Left lung (tissue), 10 donors: ENCODE results near the gene SWI5. TPM values are rescaled to one million over a fixed set of nuclear protein-coding genes. Genes with fewer than 3 reads are reported as not detected.

Experiments used
- ATAC-seq: fragments of 200-7000 bp; cut with Tn5 transposase; one replicate; pipeline ENCODE4 v1.9.1; 2020; ENCODE audit warnings: moderate library complexity
- DNase-seq, 4 donors: peaks; one replicate each; pipeline ENCODE4 v3.0.0-alpha.2; 2013 to 2020
- H3K27ac ChIP-seq, 2 donors: fragments of 200-600 bp; sonication (generic) in 1 of 2; one replicate each; pipeline versions ENCODE4 v1.5.0 to v1.8.0; 2020 to 2021
- H3K27me3 ChIP-seq, 2 donors: fragments of 200-600 bp; sonication (generic) in 1 of 2; one replicate each; pipeline versions ENCODE4 v1.5.0 to v1.8.0; 2020 to 2021
- H3K36me3 ChIP-seq, 2 donors: fragments of 200-600 bp; sonication (generic) in 1 of 2; one replicate each; pipeline versions ENCODE4 v1.5.0 to v1.8.0; 2020 to 2021
- H3K4me1 ChIP-seq, 2 donors: fragments of 200-600 bp; one replicate each; pipeline ENCODE4 v1.8.0; 2021
- H3K4me3 ChIP-seq, 2 donors: fragments of 200-600 bp; sonication (generic) in 1 of 2; one replicate each; pipeline versions ENCODE4 v1.5.0 to v1.8.0; 2020 to 2021; ENCODE audit warnings: mild to moderate bottlenecking in 1 of 2
- H3K9me3 ChIP-seq, 2 donors: fragments of 200-600 bp; sonication (generic) in 1 of 2; one replicate each; pipeline versions ENCODE4 v1.5.0 to v1.8.0; 2020 to 2021
- intact Hi-C, 2 donors: fragments of 100-400 bp; cut with DNase I; formaldehyde crosslinking; loops; one replicate each; pipeline versions ENCODE4 v1.11.2 to v1.14.2; 2022
- polyA plus RNA-seq, 6 donors: library from polyadenylated mRNA; unstranded; fragments of 120-200 nt; gene quantifications; one replicate each; pipeline ENCODE4 v1.2.1, GENCODE V29; 2013; ENCODE audit not compliant: insufficient read length in 6 of 6
- total RNA-seq, 2 donors: library from RNA; stranded (reverse); fragmentation: NEBNext Ultra II Directional; extraction: Animal tissue kit (Norgen Biotek cat#: 25700); gene quantifications; one replicate each; pipeline ENCODE4 v1.2.1, GENCODE V29; 2021
- TF ChIP-seq, protein P1 (sequence below), 2 donors: fragments of 200-600 bp; sonication (generic) in 1 of 2; IDR thresholded peaks; one replicate each; pipeline versions ENCODE4 v1.5.0 to v1.8.0; 2021; ENCODE audit warnings: antibody characterized with exemption in 2 of 2
- donor health status: DM: no; HTN: yes; CAD: no.
- donor health status: DM: no; HTN: no; CAD: no.

Gene SWI5
- total and polyA plus RNA-seq, 8 donors = 16.2 to 36.9 (median 31.7) TPM

DNA sequence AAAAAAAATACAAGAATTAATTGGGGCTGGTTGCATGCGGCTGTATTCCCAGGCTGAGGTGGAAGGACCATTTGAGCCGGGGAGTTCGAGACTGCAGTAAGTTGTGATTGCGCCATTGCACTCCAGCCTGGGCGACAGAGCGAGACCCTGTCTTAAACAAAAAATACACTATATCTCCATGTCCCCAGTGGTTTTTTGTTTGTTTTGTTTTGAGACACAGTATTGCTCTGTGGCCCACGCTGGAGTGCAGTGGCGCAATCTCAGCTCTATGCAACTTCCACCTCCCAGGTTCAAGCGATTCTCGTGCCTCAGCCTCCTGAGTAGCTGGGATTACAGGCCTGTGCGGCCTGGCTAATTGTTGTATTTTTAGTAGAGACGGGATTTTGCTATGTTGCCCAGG lies 47.7 kb downstream of the SWI5 start:
- no peaks in the 10 kb centered on the region for H3K9me3 ChIP-seq
- peaks cover 0 to 52% of the 10 kb centered on the region in 2 donors for H3K36me3 ChIP-seq
- peak overlapping the region; percentile 98 to 100 for H3K4me3 ChIP-seq
- no peak for ATAC-seq
- TF ChIP-seq, protein P1, sequence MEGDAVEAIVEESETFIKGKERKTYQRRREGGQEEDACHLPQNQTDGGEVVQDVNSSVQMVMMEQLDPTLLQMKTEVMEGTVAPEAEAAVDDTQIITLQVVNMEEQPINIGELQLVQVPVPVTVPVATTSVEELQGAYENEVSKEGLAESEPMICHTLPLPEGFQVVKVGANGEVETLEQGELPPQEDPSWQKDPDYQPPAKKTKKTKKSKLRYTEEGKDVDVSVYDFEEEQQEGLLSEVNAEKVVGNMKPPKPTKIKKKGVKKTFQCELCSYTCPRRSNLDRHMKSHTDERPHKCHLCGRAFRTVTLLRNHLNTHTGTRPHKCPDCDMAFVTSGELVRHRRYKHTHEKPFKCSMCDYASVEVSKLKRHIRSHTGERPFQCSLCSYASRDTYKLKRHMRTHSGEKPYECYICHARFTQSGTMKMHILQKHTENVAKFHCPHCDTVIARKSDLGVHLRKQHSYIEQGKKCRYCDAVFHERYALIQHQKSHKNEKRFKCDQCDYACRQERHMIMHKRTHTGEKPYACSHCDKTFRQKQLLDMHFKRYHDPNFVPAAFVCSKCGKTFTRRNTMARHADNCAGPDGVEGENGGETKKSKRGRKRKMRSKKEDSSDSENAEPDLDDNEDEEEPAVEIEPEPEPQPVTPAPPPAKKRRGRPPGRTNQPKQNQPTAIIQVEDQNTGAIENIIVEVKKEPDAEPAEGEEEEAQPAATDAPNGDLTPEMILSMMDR (IDR thresholded peaks at IDR 0.05) = no peak
- no peak overlapping the region for H3K27ac ChIP-seq
- intact Hi-C loops = no loop called here
- H3K4me1 ChIP-seq = peaks cover 18 to 30% of the 10 kb centered on the region in 2 donors
- DNase-seq = no peak
- no peaks in the 10 kb centered on the region for H3K27me3 ChIP-seq

- ATAC-seq (no peak), DNase-seq (no peak)
- TF ChIP-seq, protein P1 (IDR thresholded peaks at IDR 0.05) = no peak
- no peak overlapping the region for H3K27ac ChIP-seq
- intact Hi-C loops = no loop called here
- H3K9me3 ChIP-seq = no peaks in the 10 kb centered on the region
- peaks cover 0 to 48% of the 10 kb centered on the region in 2 donors for H3K36me3 ChIP-seq
- no peaks in the 10 kb centered on the region for H3K27me3 ChIP-seq
- peaks cover 18 to 30% of the 10 kb centered on the region in 2 donors for H3K4me1 ChIP-seq
- H3K4me3 ChIP-seq = no peak overlapping the region
Observed at GRCh38 chr9:128324401-128324800, 48.3 kb downstream of the SWI5 start.

DNA sequence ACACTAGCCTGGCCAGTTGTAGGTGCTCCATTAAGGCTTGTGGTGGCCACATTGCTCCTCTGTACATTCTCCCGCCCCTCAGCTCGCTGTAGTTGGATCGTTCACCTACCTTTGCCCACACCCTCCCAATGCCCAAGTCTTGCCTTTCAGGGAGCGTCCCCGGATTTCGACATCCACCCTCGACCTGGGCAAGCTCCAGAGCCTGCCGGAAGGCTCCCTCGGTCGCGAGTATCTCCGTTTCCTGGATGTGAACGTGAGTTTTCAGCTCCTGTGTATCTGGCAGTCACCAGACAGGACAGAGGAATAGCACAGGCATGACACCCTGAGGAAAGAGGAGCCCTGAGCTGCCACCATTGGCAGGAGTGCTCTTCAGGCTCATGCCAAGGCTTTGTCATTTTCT lies 49.6 kb downstream of the SWI5 start:
- TF ChIP-seq, protein P1 (IDR thresholded peaks at IDR 0.05) = no peak
- ATAC-seq (no peak), DNase-seq (no peak)
- intact Hi-C loops = no loop called here
- no peak overlapping the region for H3K27ac ChIP-seq
- H3K4me3 ChIP-seq = no peak overlapping the region
- peaks cover 0 to 44% of the 10 kb centered on the region in 2 donors for H3K36me3 ChIP-seq
- no peaks in the 10 kb centered on the region for H3K27me3 ChIP-seq
- no peaks in the 10 kb centered on the region for H3K9me3 ChIP-seq
- H3K4me1 ChIP-seq = peaks cover 18 to 30% of the 10 kb centered on the region in 2 donors

DNA sequence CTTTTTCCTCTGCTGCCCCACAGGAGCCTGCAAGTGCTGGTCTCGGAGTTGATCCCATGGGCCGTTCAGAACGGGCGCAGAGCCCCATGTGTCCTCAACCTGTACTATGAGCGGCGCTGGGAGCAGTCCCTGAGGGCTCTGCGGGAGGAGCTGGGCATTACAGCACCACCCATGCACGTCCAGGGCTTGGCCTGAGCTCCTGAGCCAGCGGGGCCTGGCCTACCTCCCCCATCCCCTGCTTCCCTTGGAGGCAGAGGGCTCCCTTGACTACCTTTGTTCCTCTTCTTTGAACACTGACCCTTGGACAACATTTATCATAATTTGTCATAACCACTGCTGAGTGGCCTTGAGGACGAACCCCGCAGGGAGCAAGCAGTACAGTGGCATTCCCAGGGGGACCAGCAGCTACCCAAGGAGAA lies 57.4 kb downstream of the SWI5 start:
- ATAC-seq = no peak
- intact Hi-C loops = no loop called here
- TF ChIP-seq, protein P1 (IDR thresholded peaks at IDR 0.05) = no peak

DNA sequence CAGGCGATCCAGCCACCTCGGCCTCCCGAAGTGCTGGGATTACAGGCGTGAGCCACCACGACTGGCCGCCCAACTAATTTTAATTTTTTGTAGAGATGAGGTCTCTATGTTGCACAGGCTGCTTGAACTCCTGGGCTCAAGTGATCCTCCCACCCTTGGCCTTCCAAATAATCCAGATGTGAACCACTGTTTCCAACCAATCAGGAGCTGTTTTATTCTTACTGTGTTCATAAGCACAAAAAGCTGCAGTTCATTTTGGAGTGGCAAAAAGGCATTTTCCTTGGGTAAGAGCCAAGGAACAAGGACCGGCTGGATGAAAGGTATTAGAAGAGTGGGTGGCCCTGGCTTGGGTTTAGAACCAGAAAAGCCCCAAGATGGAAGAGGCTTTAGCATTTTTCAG lies 59.1 kb downstream of the SWI5 start:
- Histone ChIP-seq H3K4me3 (no peak overlapping the region), H3K9me3 (no peaks in the 10 kb centered on the region), H3K36me3 (peaks cover 0 to 30% of the 10 kb centered on the region in 2 donors), H3K27ac (no peak overlapping the region), H3K27me3 (no peaks in the 10 kb centered on the region), H3K4me1 (peaks cover 0 to 8% of the 10 kb centered on the region in 2 donors)
- intact Hi-C loops = no loop called here
- ATAC-seq (no peak), DNase-seq (peak in 1 of 4 donors; percentile 47)
- TF ChIP-seq, protein P1 (IDR thresholded peaks at IDR 0.05) = no peak

More for the DNA sequence above, 57.4 kb downstream of the SWI5 start:
- H3K9me3 ChIP-seq = no peaks in the 10 kb centered on the region
- no peak overlapping the region for H3K27ac ChIP-seq
- no peaks in the 10 kb centered on the region for H3K4me1 ChIP-seq
- no peak overlapping the region for H3K4me3 ChIP-seq
- no peak for DNase-seq
- H3K27me3 ChIP-seq = no peaks in the 10 kb centered on the region
- H3K36me3 ChIP-seq = peaks cover 0 to 36% of the 10 kb centered on the region in 2 donors
